ENCODE results near the gene EXOC3L1.

DNA sequence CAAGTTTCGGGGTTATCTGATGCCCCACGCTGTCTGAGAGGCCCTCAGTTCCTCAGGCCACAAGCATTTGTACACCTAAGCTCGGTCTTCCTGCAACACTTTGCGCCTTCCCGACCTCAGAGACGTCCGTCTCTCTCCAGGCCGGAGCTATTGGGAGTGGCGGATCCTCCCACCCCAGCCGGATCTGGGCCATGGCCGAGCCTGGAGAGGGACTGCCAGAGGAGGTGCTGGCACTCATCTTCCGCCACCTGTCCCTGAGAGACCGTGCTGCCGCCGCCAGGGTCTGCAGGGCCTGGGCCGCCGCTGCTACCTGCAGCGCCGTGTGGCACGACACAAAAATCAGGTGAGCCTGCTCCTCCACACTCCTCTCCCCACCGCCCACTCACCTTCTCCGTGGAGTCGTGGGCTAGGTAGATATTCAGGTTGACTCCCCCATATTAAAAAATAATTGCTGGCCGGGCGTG lies 28.3 kb downstream of the EXOC3L1 start:
- TF ChIP-seq, protein P1, sequence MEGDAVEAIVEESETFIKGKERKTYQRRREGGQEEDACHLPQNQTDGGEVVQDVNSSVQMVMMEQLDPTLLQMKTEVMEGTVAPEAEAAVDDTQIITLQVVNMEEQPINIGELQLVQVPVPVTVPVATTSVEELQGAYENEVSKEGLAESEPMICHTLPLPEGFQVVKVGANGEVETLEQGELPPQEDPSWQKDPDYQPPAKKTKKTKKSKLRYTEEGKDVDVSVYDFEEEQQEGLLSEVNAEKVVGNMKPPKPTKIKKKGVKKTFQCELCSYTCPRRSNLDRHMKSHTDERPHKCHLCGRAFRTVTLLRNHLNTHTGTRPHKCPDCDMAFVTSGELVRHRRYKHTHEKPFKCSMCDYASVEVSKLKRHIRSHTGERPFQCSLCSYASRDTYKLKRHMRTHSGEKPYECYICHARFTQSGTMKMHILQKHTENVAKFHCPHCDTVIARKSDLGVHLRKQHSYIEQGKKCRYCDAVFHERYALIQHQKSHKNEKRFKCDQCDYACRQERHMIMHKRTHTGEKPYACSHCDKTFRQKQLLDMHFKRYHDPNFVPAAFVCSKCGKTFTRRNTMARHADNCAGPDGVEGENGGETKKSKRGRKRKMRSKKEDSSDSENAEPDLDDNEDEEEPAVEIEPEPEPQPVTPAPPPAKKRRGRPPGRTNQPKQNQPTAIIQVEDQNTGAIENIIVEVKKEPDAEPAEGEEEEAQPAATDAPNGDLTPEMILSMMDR (conservative IDR thresholded peaks at IDR 0.05; ENCODE audit: low read length): no peak
- no peak for TF ChIP-seq EZH2phosphoT487 (IDR thresholded peaks at IDR 0.05; ENCODE audit: borderline replicate concordance, low read depth, low read length)

All from OCI-LY7 (cell line).